Muscle layer of duodenum (tissue), 2 donors: ENCODE data around the gene SAMM50.

Experiments used
- H3K27ac ChIP-seq: one replicate; pipeline ENCODE4 v1.7.0; 2013; ENCODE audit warnings: mild to moderate bottlenecking, low read length
- H3K27me3 ChIP-seq: one replicate; pipeline ENCODE4 v1.7.0; 2013; ENCODE audit warnings: low read depth, mild to moderate bottlenecking, control low read depth, low read length
- H3K36me3 ChIP-seq, 2 donors: one replicate each; pipeline ENCODE4 v1.7.0; 2013; ENCODE audit warnings: low read length in 2 of 2, control low read depth in 1 of 2, mild to moderate bottlenecking in 1 of 2; ENCODE audit not compliant: insufficient read depth in 2 of 2, control insufficient read depth in 1 of 2
- H3K4me1 ChIP-seq, 2 donors: one replicate each; pipeline ENCODE4 v1.7.0; 2013; ENCODE audit warnings: low read length in 2 of 2, mild to moderate bottlenecking in 2 of 2, control low read depth in 1 of 2, moderate library complexity in 1 of 2; ENCODE audit not compliant: insufficient read depth in 2 of 2, control insufficient read depth in 1 of 2
- H3K4me3 ChIP-seq, 2 donors: one replicate each; pipeline ENCODE4 v1.7.0; 2013; ENCODE audit warnings: low read length in 2 of 2, low read depth in 1 of 2, mild to moderate bottlenecking in 1 of 2
- H3K9me3 ChIP-seq, 2 donors: one replicate each; pipeline ENCODE4 v1.7.0; 2013; ENCODE audit warnings: low read length in 2 of 2, control low read depth in 1 of 2, mild to moderate bottlenecking in 1 of 2; ENCODE audit not compliant: control insufficient read depth in 1 of 2
- donor health status: healthy.

Gene SAMM50

GRCh38 chr22:43951391-43951790 lies 3.9 kb upstream of the SAMM50 start:
- no peaks in the 10 kb centered on the region for H3K27me3 ChIP-seq
- no peaks in the 10 kb centered on the region for H3K9me3 ChIP-seq
- H3K36me3 ChIP-seq: no peaks in the 10 kb centered on the region
- no peak overlapping the region for H3K4me3 ChIP-seq
- peaks cover 7 to 12% of the 10 kb centered on the region in 2 donors for H3K4me1 ChIP-seq
- H3K27ac ChIP-seq: no peak overlapping the region

DNA sequence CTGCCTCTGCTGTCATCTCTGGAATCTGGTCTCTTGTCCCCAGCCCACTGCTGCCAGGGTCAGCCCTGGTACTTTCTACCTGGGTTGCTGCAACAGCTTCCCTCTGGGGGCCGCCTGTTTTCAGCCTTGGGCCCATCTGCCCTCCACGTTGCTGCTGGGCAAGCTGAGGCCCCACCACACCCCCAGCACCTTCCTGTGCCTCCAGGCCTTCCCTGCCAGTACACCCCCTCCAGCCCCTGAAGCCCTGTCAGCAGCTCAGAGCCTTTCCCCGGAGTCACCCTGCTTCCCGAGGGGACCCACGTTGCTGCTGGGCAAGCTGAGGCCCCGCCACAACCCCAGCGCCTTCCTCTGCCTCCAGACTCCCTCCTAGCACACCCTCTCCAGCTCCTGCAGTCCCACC lies 3.3 kb upstream of the SAMM50 start:
- no peaks in the 10 kb centered on the region for H3K27me3 ChIP-seq
- H3K27ac ChIP-seq: no peak overlapping the region
- H3K9me3 ChIP-seq: no peaks in the 10 kb centered on the region
- no peak overlapping the region for H3K4me3 ChIP-seq
- H3K4me1 ChIP-seq: peaks cover 13 to 17% of the 10 kb centered on the region in 2 donors
- H3K36me3 ChIP-seq: no peaks in the 10 kb centered on the region

GRCh38 chr22:43953988-43954785 lies 1.1 kb upstream of the SAMM50 start:
- peaks cover 13 to 24% of the 10 kb centered on the region in 2 donors for H3K4me1 ChIP-seq
- H3K27ac ChIP-seq: no peak overlapping the region

GRCh38 chr22:43955883-43956782 lies 891 bp downstream of the SAMM50 start:
- Histone ChIP-seq H3K4me1 (peaks cover 13 to 24% of the 10 kb centered on the region in 2 donors), H3K9me3 (no peaks in the 10 kb centered on the region), H3K27ac (peak overlapping the region; percentile 61), H3K36me3 (no peaks in the 10 kb centered on the region), H3K27me3 (no peaks in the 10 kb centered on the region), H3K4me3 (peak overlapping the region; percentile 83 to 88)

More at GRCh38 chr22:43953988-43954785, 1.1 kb upstream of the SAMM50 start:
- Histone ChIP-seq H3K4me3 (peak overlapping the region; percentile 83 to 88), H3K9me3 (no peaks in the 10 kb centered on the region), H3K36me3 (no peaks in the 10 kb centered on the region), H3K27me3 (no peaks in the 10 kb centered on the region)

DNA sequence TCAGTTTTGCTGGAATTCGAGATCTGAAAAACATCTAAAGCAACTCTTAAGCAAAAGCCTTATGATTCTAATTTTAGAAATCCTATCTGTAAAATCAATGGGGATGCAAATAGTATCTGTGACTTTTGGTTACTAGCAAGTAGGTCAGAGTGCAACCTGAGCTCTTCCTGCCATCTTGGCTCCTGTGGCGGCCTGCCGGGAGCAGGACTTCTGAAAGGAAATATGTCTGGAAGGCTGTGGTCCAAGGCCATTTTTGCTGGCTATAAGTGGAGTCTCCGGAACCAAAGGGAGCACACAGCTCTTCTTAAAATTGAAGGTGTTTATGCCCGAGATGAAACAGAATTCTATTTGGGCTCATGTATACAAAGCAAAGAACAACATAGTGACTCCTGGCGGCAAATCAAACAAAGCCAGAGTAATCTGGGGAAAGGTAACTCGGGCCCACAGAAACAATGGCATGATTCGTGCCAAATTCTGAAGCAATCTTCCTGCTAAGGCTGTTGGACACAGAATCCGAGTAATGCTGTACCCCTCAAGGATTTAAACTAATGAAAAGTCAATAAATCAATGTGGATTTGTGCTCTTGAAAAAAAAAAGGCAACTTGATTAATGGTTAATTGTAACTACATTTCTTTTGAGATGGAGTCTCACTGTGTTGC lies 1.7 kb downstream of the SAMM50 start:
- H3K36me3 ChIP-seq: no peaks in the 10 kb centered on the region
- H3K4me3 ChIP-seq: peak overlapping the region; percentile 83 to 88
- no peaks in the 10 kb centered on the region for H3K9me3 ChIP-seq
- H3K27ac ChIP-seq: no peak overlapping the region
- H3K4me1 ChIP-seq: peaks cover 13 to 24% of the 10 kb centered on the region in 2 donors
- H3K27me3 ChIP-seq: no peaks in the 10 kb centered on the region

DNA sequence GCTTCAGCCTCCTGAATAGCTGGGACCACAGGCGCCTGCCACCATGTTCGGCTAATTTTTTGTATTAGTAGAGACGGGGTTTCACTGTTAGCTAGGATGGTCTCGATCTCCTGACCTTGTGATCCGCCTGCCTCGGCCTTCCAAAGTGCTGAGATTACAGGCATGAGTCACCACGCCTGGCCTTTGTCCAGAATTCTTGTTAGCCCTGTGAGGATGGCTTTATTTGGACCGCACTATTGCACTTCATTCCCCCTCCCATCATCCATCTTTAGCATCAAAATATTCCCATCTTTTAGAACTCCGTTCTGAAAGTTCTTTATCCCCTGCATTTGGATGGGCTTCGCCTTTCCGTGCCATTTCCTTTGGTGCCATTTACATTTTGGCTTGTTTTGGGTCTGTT lies 2.6 kb downstream of the SAMM50 start:
- H3K4me1 ChIP-seq: peaks cover 13 to 24% of the 10 kb centered on the region in 2 donors
- no peak overlapping the region for H3K4me3 ChIP-seq
- no peaks in the 10 kb centered on the region for H3K36me3 ChIP-seq
- no peaks in the 10 kb centered on the region for H3K27me3 ChIP-seq
- no peak overlapping the region for H3K27ac ChIP-seq
- H3K9me3 ChIP-seq: no peaks in the 10 kb centered on the region

GRCh38 chr22:43964314-43964857 lies 9.1 kb downstream of the SAMM50 start:
- H3K36me3 ChIP-seq: peaks cover 48 to 49% of the 10 kb centered on the region in 2 donors
- H3K4me1 ChIP-seq: no peaks in the 10 kb centered on the region
- no peak overlapping the region for H3K27ac ChIP-seq
- H3K4me3 ChIP-seq: no peak overlapping the region
- no peaks in the 10 kb centered on the region for H3K27me3 ChIP-seq
- H3K9me3 ChIP-seq: no peaks in the 10 kb centered on the region

DNA sequence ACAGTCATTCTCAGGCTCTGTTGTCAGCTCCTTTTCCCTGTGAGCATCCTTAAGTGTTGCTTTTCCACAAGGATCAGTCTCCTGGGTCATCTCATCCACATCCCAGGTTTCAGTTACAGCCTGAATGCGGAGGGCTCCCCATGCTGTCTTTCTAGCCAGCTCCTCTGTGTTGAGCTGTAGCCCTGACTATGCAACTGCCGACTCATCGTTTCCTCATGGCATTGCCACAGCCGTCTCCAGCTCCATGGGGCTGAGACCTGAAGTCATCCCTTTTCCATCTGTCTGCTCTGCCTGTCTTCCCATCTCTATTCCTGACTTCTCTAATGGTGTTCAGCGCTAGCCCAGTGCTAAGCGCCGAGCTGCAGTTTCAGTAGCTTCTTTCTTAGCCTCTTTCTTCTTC lies 11.8 kb downstream of the SAMM50 start:
- Histone ChIP-seq H3K27ac (no peak overlapping the region), H3K36me3 (peaks cover 64 to 69% of the 10 kb centered on the region in 2 donors), H3K4me3 (no peak overlapping the region), H3K4me1 (no peaks in the 10 kb centered on the region), H3K27me3 (no peaks in the 10 kb centered on the region), H3K9me3 (no peaks in the 10 kb centered on the region)

DNA sequence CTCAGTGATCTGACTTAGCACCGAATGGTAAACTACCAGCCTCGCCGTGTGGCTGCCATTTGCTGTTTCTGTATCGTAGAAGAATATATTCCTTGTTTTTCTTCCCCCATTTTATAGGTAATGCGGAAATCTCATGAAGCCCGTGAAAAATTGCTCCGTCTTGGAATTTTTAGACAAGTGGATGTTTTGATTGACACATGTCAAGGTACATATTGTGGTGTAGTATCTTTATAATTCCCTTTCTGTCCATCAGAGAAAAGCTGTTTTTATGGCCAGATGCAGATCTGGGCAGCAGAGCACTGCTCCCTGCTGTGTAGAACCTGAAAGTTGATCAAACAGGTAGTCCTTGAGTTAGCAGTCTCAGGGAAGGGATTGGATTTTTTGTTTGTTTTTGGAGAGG lies 13.4 kb downstream of the SAMM50 start:
- Histone ChIP-seq H3K27ac (no peak overlapping the region), H3K27me3 (no peaks in the 10 kb centered on the region), H3K4me3 (no peak overlapping the region), H3K4me1 (no peaks in the 10 kb centered on the region), H3K9me3 (no peaks in the 10 kb centered on the region), H3K36me3 (peaks cover 69 to 85% of the 10 kb centered on the region in 2 donors)

GRCh38 chr22:43969021-43969878 lies 14.0 kb downstream of the SAMM50 start:
- H3K27me3 ChIP-seq: no peaks in the 10 kb centered on the region
- H3K36me3 ChIP-seq: peaks cover 67 to 85% of the 10 kb centered on the region in 2 donors
- H3K9me3 ChIP-seq: no peaks in the 10 kb centered on the region
- H3K27ac ChIP-seq: no peak overlapping the region
- H3K4me3 ChIP-seq: no peak overlapping the region
- no peaks in the 10 kb centered on the region for H3K4me1 ChIP-seq
